Measurements from ENCODE around the gene CD99.
"Not testable (repeated sequence)": the region's sequence is repeated elsewhere in the genome, so short reads cannot be mapped to it uniquely, and the experiment has no call there.

The CD99 gene

DNA sequence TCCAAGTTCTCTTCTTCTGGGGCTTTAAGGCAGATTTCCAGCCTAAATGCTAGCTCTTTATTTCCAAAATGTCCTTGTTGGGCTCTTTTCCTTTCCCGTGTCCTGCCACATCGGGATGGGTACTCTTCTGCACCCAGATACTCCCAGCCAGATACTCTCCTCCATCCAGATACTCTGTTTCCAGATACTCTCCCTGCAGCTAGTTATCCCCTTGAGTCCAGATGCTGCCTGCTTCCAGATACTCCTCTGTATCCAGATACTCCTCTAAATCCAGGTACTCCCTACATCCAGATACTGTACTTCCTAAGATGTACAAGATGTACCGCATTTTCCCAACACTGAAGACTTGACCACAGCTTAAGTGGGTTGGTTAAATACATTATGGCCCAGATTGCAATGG, 50.3 kb downstream of the CD99 start:
- TF ChIP-seq POLR2A (IDR thresholded peaks at IDR 0.05; ENCODE audit: low read length) (no peak), GATA1 (IDR thresholded peaks at IDR 0.05; ENCODE audit: low read depth, low read length) (no peak)
- no peak for DNase-seq

DNA sequence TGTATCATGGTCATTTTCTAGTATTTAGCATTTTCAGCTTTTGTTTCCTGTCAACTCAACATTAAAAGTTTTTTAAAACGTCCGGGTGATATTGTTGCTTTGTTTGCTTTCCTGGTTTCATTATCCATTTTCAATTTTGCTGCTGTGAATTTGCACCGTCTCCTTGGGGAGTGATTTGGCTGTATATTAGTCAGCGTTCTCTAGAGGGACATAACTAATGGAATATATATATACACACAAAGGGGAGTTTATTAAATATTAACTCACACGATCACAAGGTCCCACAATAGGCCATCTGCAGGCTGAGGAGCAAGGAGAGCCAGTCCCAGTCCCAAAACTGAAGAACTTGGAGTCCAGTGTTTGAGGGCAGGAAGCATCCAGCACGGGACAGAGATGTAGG, 55.2 kb downstream of the CD99 start:
- not testable (repeated sequence) for DNase-seq

DNA sequence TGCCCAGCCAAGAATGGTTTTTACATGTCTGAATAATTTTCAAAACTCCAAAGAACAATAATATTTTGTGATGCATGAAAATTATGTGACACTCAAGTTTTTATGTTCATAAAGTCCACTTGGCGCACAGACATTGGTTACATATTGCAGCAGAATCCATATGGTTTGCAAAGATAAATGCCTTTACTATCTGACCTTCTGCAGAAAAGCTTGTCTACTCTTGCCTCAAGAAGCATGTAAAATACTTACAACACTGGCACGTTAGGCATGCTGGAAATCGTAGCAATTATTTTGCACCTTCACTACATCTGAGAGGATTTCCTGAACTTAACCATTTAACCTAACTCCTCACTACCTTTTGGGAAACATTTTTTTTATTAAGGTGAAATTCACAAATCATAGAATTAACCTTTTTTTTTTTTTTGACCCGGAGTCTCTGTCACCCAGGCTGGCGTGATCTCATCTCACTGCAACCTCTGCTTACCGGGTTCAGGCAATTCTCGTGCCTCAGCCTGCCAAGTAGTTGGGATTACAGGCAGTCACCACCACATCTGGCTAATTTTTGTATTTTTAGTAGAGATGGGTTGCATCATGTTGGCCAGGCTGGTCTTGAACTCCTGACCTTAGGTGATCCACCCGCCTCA, 57.2 kb downstream of the CD99 start:
- TF ChIP-seq GATA1 (IDR thresholded peaks at IDR 0.05; ENCODE audit: low read depth, low read length) (no peak), POLR2A (IDR thresholded peaks at IDR 0.05; ENCODE audit: low read length) (no peak)

DNA sequence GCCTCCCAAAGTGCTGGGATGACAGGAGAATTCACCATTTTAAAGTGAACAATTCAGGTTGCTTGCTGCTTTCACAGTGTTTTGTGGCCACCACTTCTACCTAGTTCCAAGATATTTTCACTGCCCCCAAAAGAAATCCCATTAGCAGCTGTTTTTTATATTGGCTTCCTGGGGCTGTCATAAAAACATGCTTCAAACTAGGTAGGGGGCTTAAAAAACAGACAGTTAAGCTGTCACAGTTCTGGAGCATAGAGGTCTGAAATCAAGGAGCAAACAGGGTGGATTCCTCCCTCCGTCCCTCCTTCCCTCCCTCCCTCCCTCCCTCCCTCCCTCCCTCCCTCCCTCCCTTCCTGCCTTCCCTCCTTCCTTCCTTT, 57.7 kb downstream of the CD99 start:
- DNase-seq: no peak
- TF ChIP-seq POLR2A (IDR thresholded peaks at IDR 0.05; ENCODE audit: low read length) (no peak), GATA1 (IDR thresholded peaks at IDR 0.05; ENCODE audit: low read depth, low read length) (no peak)

More for the DNA sequence above, 57.2 kb downstream of the CD99 start:
- no peak for DNase-seq

DNA sequence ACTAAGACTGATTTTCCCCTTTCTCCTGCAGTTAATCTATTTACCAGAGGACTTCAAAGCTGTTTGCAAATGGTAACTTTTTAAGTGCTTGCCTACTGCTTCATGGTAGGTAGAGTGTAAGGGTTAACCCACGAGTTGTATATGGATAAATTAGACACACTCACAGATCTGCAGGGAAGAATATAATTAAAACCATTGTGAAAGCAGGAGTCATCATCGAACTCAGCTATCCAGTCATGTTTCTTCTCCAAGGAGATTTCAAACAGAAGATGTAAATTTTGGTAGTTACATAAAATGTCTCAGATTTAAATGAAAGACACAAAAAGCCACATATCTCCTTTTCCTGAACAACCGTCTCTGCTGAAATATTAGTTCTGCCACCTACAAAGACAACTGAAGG, 60.2 kb downstream of the CD99 start:
- DNase-seq: no peak
- TF ChIP-seq POLR2A (IDR thresholded peaks at IDR 0.05; ENCODE audit: low read length) (no peak), GATA1 (IDR thresholded peaks at IDR 0.05; ENCODE audit: low read depth, low read length) (no peak)

DNA sequence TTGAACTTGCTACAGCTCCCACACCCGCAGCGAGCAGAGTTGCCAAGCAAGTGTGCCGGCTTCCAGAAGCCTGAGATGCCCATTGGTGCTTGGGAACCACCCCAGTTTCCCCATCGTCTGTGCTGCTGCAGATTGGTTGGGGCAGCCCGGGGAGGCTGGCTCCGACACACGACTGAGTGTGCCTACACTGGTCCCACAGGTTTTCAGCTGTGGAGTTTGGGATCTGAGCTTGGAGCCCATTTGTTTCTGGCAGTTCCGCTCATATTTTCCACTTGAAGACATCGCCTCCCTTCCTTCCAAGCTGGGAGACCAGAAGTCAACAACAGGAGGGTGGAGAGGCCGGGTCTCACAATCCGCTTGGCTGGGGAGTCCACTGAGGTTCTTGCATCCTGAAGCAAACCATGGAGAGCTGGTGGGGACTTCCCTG, 60.8 kb downstream of the CD99 start, which contains the start of gene XG:
XG (plus strand) TSS at position 167 of the 427 bp plus-strand sequence; CDS start at position 402, 235 bp downstream.
- not testable (repeated sequence) for DNase-seq

DNA sequence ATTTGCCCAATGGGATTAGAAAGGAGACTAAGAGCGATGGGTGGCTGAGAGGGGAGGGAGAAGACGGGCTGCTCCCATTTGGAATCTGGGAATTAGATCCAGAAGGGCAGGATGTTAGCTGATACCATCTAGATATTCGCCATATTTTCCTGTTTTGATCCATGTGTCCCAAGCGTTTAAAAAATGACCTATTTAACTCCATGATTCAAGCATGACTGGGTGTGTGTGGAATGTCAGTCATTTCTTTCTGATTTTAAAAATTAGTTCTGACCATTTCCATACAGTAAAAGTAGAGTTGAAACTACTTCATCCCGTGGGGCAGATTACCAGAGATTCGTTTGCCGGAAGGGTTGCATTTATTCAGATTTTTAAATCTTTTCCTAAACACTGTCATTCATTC, 61.3 kb downstream of the CD99 start:
- not testable (repeated sequence) for DNase-seq

DNA sequence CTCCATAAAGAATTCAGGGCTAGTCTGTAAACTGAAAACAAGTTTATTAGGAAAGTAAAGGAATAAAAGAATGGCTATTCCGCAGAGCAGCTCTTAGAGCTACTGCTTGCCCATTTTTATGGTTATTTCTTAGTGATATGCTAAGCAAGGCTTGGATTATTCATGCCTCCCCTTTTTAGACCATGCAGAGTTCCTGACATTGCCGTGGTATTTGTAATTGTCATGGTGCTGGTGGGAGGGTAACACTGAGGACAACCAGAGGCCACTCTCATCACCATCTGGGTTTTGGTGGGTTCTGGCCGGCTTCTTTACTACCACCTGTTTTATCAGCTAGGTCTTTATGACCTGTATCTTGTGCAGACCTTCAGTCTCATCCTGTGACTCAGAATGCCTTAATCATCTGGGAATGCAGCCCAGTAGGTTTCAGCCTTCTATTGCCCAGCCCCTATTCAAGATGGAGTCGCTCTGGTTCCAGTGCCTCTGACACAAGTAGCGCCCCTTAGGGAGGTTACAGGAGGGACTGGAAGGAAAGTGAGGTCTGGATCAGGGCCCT, 64.1 kb downstream of the CD99 start:
- DNase-seq: not testable (repeated sequence)

DNA sequence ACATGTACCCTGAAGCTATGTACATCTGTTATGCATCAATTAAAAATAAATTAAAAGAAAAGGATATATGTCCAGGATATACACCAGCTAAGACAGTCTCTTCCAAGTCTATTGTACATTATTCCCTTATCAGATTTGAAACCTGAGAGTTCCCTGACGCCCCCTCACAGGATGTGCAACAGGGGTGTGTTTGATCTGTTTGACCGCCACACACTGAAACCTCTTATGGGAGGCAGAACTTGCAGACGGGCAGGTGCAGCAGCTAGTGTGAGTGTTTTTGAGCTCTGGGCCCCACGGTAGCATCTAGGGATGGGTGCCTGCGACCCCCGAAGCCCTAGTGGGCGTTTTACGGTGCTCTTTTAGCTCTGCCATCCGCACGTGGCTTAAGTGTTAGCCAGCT, 65.5 kb downstream of the CD99 start:
- TF ChIP-seq POLR2A (IDR thresholded peaks at IDR 0.05; ENCODE audit: low read length): no peak
- TF ChIP-seq GATA1 (IDR thresholded peaks at IDR 0.05; ENCODE audit: low read depth, low read length): no peak
- no peak for DNase-seq

DNA sequence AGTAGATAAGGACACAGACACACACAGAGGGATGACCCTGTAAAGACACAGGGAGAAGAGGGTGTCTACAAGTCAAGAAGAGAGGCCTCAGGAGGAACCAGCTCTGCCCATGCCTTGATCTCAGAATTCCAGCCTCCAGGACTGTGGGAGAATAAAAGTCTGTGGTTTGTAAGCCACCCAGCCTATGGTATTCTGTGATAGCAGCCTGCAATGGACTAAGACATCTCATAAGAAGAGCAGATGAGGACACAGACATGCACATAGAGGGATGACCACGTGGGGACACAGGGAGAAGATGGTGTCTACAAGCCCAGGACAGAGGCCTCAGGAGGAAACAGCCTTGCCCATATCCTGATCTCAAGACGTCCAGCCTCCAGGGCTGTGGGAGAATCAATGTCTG, 70.2 kb downstream of the CD99 start:
- TF ChIP-seq GATA1 (IDR thresholded peaks at IDR 0.05; ENCODE audit: low read depth, low read length): no peak
- TF ChIP-seq POLR2A (IDR thresholded peaks at IDR 0.05; ENCODE audit: low read length): no peak
- no peak for DNase-seq

DNA sequence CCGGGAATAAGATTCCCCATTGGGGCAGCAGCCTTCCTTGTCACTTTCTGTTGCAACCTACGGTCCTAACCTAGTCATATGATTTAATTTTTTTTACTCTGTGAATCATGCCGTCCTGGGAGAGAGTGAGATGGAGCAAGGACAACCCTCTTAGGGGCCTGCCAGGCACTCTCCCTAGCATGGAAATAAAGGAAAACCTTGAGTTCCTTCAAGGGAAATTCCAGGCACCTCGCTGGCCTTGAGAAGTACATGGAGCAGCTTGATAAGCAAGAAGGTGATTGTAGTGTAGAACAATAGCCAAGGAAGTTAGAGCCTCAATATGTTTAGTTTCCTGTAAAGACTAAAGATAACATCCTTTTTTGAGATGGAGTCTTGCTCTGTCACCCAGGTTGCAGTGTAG, 71.6 kb downstream of the CD99 start:
- DNase-seq: not testable (repeated sequence)

DNA sequence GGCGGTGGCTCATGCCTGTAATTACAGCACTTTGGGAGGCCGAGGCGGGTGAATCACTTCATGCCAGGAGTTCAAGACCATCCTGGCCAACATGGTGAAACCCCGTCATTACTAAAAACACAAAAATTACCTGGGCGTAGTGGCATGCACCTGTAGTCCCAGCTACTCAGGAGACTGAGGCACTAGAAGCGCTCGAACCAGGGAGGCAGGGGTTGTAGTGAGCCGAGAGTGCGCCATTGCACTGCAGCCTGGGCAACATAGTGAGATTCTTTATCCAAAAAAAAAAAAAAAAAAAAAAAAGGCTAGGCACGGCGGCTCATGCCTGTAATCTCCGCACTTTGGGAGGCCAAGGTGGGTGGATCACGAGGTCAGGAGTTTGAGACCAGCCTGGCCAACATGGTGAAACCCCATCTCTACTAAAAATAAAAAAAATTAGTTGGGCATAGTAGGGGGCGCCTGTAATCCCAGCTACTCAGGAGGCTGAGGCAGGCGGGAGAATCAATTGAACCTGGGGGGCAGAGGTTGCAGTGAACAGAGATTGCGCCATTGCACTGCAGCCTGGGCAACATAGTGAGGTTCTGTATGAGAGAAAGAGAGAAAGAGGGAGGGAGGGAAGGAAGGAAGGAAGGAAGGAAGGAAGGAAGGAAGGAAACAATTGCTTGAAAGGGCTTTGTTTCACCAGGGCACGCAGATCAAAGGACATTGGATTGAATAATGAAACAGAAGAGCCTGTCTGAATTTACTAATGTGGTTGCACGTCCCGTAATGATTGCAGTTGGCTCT, 73.9 kb downstream of the CD99 start:
- not testable (repeated sequence) for DNase-seq

DNA sequence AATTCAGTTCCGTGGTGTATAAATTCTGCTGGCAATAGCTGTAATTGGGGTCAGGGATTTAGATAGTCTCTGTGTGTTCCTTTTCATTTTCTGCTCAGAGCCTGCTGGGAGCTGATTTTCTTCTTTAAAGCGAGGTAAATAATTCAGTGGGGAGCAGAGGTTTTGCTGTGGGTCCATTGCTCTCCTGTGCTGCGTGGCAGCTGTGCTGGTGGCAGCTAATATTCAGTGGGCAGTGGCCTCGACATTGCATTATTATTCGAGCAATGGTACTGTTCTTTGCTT, 74.4 kb downstream of the CD99 start:
- TF ChIP-seq GATA1 (IDR thresholded peaks at IDR 0.05; ENCODE audit: low read depth, low read length) (no peak), POLR2A (IDR thresholded peaks at IDR 0.05; ENCODE audit: low read length) (no peak)
- no peak for DNase-seq

DNA sequence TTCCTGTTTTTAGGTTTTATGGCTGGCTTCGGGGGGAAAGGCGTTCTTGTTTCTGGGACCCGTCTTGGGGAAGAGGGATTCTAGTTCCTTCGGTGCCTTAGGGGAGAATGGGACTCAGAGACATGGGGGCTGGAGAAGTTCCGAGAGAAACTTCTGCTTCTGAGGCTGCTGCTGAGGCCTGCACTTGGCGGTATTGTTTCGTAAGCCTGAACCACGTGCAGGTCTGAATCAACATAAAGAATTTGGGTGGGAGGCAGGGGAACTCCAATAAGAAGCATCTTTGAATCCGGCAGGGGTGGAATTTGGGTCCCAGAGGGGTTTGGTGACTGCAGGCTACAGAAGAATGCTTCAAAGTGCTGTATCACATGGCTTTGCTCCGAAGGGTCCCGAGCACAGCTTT, 75.8 kb downstream of the CD99 start:
- no peak for DNase-seq
- no peak for TF ChIP-seq GATA1 (IDR thresholded peaks at IDR 0.05; ENCODE audit: low read depth, low read length)
- TF ChIP-seq POLR2A (IDR thresholded peaks at IDR 0.05; ENCODE audit: low read length): no peak

DNA sequence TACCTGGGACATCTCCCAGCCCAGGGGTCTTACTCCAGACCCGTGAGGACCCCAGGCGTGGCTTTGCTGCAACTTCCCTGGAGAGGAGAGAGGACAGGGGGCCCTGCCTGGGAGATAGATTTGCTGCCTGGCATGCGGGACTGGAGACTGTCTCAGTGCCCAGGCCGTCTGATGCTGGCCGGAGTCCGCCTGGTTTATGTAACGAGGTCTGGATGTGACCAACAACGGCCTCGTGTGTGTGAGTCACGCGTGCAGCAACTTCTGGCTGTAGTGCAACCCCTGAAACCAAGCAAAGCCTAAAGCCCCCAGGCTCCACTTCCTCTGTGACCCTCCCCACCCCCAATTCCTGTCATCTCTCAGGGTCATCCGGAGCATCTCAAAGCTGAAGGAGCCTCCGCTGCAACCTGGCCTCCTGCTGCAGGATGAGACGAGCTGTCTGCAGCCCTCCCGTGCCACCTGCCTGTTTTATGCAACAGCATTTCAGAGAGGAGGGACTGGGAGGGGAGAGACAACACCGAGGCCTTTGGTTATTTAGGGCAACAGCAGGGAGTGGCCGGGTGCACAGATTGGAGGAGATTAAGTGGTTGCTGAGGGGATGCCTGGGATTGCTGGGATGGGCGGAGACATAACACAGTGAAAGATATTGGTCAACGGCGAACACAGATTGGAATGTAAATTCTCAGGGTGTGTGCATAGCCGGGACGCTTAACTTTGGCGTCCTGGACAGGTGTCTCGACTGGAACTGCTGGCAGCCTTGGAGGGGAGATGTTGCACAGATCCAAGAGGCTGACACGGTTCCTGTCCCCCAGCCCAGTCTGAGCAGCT, 76.7 kb downstream of the CD99 start:
- TF ChIP-seq GATA1 (IDR thresholded peaks at IDR 0.05; ENCODE audit: low read depth, low read length) (no peak), POLR2A (IDR thresholded peaks at IDR 0.05; ENCODE audit: low read length) (no peak)
- no peak for DNase-seq
